ENCODE data around the gene NENF. TPM values are rescaled to one million over a fixed set of nuclear protein-coding genes. Genes with fewer than 3 reads are reported as not detected.
A peak's percentile ranks its signal among the peaks of the same experiment; 100 is the strongest.

Gene NENF
- total RNA-seq, 1 donor from 2014 or later: 26.6 TPM

- peak overlapping the region; percentile 52 for H3K27ac Mint-ChIP-seq
- H3K36me3 Mint-ChIP-seq (ENCODE audit: insufficient read depth): no peaks in the 10 kb centered on the region
- no peak for DNase-seq (ENCODE audit: low spot score, unreplicated experiment)
- H3K27me3 Mint-ChIP-seq: peaks cover 2% of the 10 kb centered on the region
- no peak overlapping the region for H3K4me3 Mint-ChIP-seq (ENCODE audit: low read depth)
- no peaks in the 10 kb centered on the region for H3K4me1 Mint-ChIP-seq (ENCODE audit: low read depth)
- TF ChIP-seq CTCF (IDR thresholded peaks at IDR 0.05; ENCODE audit: unreplicated experiment): no peak
- H3K9me3 Mint-ChIP-seq (ENCODE audit: low read depth): no peaks in the 10 kb centered on the region
Observed at GRCh38 chr1:212451416-212452322, 18.9 kb downstream of the NENF start.

GRCh38 chr1:212452323-212453155 lies 19.8 kb downstream of the NENF start:
- Mint-ChIP-seq H3K36me3 (ENCODE audit: insufficient read depth) (no peaks in the 10 kb centered on the region), H3K27me3 (peaks cover 2% of the 10 kb centered on the region), H3K9me3 (ENCODE audit: low read depth) (no peaks in the 10 kb centered on the region), H3K27ac (no peak overlapping the region), H3K4me1 (ENCODE audit: low read depth) (no peaks in the 10 kb centered on the region), H3K4me3 (ENCODE audit: low read depth) (no peak overlapping the region)
- no peak for DNase-seq (ENCODE audit: low spot score, unreplicated experiment)
- no peak for TF ChIP-seq CTCF (IDR thresholded peaks at IDR 0.05; ENCODE audit: unreplicated experiment)

- Mint-ChIP-seq H3K4me1 (ENCODE audit: low read depth) (no peaks in the 10 kb centered on the region), H3K9me3 (ENCODE audit: low read depth) (peaks cover 3% of the 10 kb centered on the region), H3K4me3 (ENCODE audit: low read depth) (no peak overlapping the region), H3K27ac (no peak overlapping the region), H3K27me3 (peaks cover 2% of the 10 kb centered on the region), H3K36me3 (ENCODE audit: insufficient read depth) (no peaks in the 10 kb centered on the region)
- no peak for DNase-seq (ENCODE audit: low spot score, unreplicated experiment)
- TF ChIP-seq CTCF (IDR thresholded peaks at IDR 0.05; ENCODE audit: unreplicated experiment): no peak
Observed at GRCh38 chr1:212453156-212453857, 20.6 kb downstream of the NENF start.

GRCh38 chr1:212454741-212455140 lies 22.0 kb downstream of the NENF start:
- H3K27me3 Mint-ChIP-seq: peaks cover 2% of the 10 kb centered on the region
- no peak for TF ChIP-seq CTCF (IDR thresholded peaks at IDR 0.05; ENCODE audit: unreplicated experiment)
- no peaks in the 10 kb centered on the region for H3K4me1 Mint-ChIP-seq (ENCODE audit: low read depth)
- H3K9me3 Mint-ChIP-seq (ENCODE audit: low read depth): peaks cover 3% of the 10 kb centered on the region
- DNase-seq (ENCODE audit: low spot score, unreplicated experiment): no peak
- H3K36me3 Mint-ChIP-seq (ENCODE audit: insufficient read depth): no peaks in the 10 kb centered on the region
- no peak overlapping the region for H3K27ac Mint-ChIP-seq
- no peak overlapping the region for H3K4me3 Mint-ChIP-seq (ENCODE audit: low read depth)

GRCh38 chr1:212455401-212455800 lies 22.7 kb downstream of the NENF start:
- TF ChIP-seq CTCF (IDR thresholded peaks at IDR 0.05; ENCODE audit: unreplicated experiment): no peak
- Mint-ChIP-seq H3K4me3 (ENCODE audit: low read depth) (no peak overlapping the region), H3K36me3 (ENCODE audit: insufficient read depth) (no peaks in the 10 kb centered on the region), H3K9me3 (ENCODE audit: low read depth) (peaks cover 3% of the 10 kb centered on the region), H3K27me3 (peaks cover 2% of the 10 kb centered on the region), H3K4me1 (ENCODE audit: low read depth) (no peaks in the 10 kb centered on the region), H3K27ac (no peak overlapping the region)
- no peak for DNase-seq (ENCODE audit: low spot score, unreplicated experiment)

All from progenitor cell of endocrine pancreas (in vitro differentiated cells).